HG02884 (cell line): ENCODE data around the gene STARD13.

Experiments used
- ATAC-seq: cut with Tn5 transposase; IDR thresholded peaks from one replicate; pipeline ENCODE4 v1.9.1; 2021; ENCODE audit warnings: mild to moderate bottlenecking, moderate library complexity; ENCODE audit not compliant: unreplicated experiment

Gene STARD13

DNA sequence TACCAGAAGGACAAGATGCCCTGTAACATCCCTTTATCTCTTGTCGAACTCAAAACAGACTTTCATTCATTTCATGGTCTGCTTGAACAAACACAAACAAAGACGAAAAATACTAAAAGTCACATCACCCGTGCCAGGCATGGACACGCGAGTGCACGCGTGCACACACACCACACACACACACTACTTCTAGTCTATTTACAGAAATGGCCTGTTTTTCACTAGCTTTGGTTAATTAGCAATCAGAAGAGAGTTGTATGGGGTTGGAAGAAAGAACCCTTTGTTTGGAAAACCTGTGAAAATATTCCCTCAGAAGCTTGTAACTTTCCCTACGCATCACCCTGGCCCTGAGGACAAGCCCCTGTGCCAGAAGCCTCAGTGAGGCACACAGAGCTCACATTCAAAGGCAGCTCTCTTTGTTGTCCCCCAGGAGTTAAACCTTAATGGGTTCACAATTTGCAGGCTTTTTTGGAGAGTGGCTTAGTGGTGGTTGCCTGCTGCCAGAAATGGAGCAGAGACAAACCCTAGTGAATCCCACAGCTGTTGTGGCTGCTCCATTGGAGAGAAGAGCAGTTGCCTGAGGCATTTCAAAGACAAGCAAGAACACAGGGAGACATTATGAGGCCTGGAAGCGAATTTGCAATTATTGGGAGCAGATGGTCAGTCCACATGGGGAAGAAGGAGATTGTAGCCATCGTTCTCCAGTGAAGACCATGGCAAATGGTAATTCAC, 55.9 kb downstream of the STARD13 start:
- no peak for ATAC-seq

DNA sequence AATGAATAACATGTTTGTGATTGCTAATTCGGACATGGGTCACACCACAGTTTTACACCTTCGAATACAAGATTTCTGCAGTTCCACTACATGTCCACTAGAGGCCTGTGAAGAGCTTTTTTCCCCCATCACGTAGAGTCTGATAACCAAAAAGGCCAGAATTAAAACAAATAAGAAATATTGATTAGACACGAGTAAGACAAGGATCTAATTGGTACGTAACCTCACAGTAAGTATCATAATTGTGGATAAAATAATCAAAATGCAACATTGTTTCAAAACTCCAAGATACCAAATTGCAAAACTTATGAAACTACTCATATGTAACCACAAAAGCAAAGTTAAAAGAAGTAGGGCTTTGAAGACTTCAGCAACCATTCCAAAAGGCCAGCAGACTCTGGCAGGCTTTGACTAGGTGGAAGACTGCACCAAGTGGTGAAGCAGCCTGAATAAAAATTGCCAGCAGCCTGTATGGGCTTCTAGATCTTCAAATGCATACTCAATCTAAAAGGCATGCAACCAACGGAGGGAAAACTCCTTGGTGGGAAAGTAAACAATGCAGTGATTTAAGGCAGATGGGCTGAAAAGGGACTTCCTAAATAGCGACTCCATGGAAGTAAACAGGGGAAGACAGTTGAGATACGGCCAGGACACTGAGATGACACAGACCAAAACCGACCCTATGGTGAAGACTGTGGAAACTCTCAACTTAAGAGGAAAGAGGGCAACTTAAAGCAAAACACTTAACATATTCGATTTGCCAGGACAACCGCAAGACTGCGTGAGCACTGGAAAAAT, 56.7 kb downstream of the STARD13 start:
- no peak for ATAC-seq

DNA sequence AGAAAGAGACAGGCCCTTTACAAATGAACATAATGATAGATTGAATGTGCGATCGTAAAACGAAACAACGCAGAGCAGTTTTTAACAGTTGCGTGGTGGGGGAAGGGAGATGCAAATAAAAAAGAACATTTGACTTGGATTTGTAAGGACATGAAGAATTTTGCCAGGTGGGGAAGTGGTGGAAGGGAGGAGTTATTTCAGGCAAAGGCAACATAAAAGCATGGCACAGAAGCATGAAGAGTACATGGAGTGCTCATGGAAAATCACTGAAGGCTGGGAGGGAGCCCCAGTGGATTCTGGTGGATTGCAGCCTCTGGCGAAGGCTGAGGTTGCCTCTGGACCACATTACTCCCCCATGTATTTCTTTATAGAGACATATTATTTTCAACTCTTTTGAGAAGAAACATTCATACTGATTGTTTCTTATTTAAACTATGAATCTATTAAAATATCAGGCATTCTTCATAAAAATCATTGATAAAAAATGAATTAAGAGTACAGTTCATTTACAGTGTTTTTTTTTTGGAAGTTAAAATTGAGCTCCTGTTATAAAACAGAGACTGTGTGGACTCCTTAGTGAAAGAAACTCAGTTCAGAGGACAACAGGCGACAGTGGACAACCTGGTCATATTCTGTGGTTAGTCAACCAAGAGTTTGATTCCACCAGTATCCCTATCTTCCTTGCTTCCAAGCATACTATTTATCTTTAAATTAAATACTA, 57.5 kb downstream of the STARD13 start:
- ATAC-seq, result no peak

DNA sequence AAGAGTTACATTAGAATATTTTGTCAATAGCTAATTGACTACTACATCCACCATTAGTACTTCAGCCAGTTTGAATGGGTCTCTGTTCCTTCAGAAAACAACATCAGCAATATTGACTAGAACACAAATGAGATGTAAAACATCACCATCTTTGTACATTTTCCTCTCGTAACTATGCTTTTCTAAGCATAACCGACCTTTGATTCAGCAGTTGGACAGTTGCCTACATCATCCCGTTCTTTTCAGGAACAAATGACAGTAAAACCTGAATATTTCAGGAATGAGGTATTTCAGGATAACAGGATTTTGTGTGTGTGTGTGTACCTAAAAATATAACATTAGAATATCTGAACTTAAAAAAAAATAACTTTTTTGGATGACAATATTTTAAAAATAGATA, 60.9 kb downstream of the STARD13 start:
- ATAC-seq, result no peak

DNA sequence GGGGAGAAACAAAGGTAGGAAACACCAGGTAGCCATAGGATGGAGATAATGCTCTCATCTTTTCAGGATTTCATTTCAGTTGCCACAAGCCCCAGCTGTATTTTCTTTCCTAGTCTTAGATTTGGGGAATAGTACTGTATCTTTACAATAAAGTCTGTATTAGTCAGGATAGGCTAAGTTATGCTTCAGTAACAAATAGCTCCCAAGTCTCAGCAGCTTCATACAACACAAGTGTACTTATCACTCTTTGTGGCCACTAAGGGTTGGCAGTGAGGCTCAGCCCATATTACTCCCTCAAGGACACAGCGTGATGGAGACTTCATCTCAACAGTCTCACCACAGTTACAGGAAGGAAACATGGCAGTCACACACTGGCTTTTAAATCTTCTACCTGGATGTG, 61.4 kb downstream of the STARD13 start:
- no peak for ATAC-seq

DNA sequence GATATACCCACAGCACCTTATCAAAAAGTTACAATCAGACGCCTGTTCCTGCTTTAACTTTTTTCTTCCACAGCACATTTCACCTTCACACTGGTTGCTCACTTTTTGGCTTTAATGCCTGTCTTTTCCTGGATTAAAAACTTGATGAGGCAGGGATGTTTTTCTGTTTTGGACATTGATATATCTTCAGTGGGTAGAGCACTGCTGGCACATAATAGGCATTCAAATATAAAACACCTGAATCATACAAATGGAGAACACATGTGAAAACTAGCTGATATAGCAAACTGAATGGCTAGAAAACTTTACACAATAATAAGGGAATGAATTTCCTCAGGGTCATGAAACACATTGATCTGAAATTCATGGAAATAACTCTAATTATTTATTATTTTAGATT, 65.6 kb downstream of the STARD13 start:
- ATAC-seq, result no peak

DNA sequence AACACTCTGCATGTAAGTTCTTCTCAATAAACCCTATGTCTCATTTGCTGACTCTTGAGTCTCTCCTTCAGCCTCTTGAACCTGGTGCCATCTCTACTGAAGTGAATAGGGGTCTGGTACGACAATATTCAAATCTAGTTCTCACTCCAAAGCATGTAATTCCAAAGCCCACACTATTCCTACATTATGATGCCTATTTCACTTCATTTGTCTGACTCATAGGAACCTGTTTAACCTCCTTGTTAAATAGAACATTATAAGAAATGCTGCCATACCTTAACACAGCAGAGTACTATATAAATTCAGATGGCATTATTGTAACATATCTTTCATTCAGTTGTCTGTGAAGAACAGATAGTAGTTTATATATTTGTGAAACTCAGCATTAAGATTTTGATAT, 67.1 kb downstream of the STARD13 start:
- ATAC-seq, result no peak

DNA sequence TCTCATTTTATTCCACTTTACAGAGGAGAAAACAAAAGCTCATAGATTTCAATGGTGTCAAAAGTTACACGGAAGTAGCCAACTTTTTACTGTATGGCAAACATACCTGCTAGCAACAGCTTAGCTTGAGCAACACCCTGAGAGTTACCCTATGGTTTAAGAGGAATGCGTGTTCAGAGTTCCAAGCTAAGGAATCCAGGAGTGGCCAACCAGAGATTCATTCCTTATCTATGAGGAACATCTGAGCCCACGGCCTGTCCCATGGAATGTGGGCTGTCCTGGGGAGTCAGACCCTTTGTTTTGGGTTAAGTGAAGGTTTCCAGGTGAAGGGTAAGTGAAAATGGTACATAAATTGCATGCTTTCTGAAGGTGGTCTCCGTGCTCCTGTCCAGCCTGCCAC, 67.5 kb downstream of the STARD13 start:
- ATAC-seq, result no peak

DNA sequence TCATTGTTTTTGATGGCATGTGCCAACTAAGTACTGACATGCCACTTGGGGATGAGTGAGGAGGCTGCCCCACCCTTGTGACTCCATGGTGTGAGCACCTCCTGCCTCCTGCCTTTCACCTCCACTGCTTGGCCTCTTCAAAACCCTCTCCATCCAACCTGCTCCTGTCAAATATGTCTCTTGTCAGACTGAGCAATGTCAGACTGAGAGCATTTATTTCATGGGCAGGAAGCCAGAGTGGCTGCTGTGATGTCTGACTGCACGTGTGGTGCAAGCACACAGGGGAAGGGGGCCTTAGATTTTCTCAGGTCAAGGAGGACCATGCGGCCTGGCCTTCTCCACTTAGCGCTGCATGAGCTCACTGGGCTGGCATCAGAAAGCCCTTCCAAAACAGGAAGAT, 68.3 kb downstream of the STARD13 start:
- ATAC-seq, result no peak

DNA sequence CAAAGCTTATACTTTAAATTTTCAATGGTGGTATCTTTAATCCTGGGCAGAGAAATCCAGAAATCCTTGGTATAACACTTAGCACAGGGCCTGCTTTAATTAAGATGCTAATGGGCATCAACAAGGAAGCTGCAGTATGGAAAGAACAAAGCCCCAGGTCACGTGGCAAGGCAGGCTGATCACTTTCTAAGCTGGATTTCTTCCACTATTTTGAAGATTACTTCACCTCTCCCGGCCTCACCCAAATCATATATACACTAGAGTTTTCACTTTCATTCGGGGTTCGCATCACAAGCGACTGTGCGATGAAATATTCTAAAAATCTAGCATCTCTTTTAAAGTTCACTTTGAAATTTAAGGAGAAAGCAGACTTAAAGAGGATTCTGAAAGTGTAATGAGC, 71.8 kb downstream of the STARD13 start:
- ATAC-seq, result no peak

DNA sequence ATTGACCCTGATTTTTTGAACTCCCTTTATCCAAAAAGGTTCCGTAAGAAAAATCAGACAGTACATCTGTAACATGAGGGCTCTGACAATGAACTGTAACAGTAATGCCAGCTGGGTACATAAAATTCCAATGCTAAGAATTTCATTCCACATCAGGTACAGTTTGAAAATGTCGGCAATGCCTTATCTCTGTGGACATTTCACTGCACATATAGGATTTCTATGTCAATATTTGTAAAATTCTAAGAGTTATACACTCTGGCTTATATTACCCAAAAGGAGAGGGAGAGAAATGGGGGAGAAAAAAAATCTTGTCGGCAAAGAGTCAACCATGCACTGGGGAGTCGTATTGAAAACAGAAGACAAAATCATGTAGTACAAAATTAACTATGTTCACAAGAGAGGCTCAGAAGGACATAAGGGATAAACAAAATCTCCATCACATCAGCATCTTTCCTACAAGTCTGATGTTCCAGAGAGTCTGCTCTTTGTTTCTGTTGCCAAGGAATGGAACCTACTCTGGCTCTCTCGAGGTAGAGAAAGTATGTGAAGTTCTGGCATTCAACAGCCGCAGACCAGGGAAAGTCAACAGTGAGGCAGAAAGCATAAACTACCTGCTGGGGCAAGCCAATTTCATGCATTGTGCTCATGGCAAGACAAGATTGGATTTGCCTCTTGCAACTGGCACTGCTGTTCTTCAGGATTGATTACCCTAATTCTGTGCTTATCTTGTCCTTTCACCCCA, 72.4 kb downstream of the STARD13 start:
- no peak for ATAC-seq

DNA sequence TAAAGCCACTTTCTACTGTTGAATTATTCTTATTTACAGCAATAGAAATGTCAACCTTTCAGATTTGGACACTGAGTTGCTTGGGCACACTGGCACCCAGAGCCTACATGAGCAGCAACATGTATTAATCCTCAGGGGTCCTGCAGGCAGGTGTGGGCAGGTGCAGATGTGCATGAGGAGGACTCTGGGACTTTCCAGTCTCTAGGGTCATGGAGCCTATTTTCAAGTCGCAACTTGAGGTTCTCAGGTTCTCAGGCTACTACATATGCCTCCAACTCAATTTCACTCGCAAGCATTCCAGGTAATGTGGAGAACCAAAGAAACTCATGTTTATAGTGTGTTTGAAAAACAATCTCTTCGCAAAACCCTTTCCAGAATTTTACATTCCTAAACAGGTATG, 73.2 kb downstream of the STARD13 start:
- ATAC-seq, result no peak

DNA sequence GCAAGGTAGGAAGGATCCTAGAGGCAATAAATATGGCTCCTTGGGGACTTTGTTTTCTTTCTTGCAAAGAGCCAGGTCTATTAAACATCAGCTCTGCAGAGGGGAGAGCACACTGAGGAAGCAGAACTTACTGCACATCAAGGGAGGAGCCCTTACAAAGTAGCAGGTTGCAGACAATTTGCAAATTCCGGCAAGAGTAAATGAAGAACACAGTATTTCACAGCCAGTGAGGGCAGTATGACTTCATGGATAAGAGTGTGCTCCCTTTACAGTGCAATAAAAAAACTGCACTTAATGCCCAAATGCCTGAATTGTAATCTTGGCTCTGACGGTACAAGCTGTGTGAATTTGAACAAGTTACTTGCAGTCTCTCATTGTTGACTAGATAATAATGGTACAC, 75.5 kb downstream of the STARD13 start:
- ATAC-seq, result no peak

DNA sequence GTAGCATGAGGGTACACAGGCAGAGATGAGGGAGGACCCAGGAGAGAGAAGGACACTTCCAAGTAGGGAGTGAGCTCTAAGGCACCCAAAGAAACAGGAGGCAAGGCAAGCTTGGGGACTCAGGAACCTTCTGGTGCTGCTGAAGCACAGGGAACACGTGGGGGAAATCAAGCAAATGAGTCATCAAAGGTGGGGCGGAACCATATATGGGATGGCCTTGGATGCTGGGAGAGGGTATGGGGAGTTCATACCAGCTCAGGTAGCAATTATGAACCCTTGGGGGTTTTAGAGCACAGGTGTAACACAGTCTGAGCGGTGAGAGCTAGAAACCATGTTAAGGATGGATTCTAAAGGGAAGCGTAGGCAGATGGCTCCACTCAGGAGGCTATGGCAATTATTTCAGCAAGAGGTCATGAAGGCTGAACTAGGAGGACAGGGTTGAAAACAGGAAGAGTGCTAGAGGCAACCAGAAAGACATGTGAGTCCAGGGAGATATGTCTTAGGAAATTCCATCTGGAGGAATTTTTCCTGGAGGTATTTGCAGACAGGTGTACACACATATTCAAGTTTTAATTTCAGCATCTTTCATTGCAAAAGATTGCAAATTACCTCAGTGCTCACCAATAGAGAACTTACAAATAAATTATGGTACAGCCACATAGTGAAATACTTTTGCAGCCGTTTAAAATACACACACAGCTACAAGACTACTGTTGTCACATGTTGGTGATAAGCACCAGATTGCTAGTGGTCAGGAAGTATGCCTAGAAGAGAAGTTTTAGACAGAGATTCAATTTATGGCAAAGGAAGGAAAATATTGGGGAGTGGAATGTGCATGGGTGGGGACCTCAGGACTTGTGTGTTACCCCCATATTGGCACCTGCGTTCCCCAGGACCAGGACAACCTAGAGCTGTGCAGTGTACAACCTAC, 77.0 kb downstream of the STARD13 start:
- no peak for ATAC-seq

DNA sequence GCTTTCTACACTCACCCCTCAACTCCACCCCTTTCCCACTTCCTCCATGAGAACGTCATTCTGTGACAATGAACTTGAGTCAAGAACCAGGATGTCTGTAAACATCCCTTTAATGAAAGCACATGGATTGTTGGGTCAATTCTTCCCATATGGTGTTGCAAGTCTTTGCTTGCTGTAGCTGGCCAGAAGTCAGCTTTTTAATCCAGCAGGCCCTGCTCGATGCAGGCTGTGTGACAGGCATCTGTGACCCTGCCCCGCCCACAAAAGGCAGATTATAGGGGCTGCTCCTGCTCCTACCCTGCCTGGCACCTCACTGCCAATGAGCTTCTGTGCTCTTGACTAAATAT, 78.0 kb downstream of the STARD13 start:
- ATAC-seq, result no peak

DNA sequence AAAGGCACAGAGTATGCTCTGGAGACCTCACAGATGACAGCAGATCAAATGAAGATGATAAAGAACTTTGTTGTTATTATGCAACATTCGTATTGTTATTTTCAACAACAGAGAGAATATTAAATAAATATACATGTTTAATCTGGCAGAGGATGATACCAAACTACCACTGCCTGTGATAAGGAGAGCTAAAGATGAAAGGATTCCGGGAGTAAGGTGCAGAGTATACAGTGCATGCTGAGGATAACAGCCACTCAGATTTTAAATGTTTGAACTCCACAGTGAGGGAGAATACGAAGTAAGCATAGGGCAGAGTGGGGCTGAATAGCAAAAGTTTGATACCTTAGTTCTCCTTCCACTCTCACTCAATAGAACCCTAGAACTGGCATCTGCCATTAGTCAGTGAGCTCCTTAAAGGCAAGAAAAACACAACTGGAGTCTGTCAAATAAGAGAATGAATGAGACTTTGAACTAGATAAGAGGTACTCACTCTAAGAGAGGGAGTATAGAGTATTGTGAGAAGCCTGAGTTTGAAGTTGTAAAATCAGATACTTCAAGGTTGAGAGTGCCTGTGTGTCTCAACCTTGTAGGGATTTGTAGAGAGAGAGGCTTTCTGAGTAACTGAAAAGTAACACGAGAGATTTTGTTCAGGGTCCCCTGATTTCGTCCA, 78.5 kb downstream of the STARD13 start:
- ATAC-seq, result no peak

DNA sequence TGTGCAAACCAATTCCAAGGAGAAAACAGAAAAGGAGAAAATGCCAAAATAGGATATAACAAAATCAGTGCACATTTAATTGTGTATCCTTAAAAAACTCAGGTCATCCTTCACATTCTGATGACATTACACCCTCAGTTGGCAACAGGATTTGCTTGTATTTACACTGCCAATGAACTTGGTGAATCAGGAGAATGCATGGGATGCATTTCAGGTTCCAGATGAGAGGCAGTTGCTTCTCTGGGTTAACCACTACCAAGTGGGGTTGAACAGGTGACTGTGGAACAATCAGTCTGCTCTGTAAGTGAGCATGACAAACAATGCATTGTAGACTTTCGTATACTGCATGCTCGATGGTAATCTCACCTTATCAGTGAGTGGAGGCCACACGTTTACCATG, 79.1 kb downstream of the STARD13 start:
- no peak for ATAC-seq

DNA sequence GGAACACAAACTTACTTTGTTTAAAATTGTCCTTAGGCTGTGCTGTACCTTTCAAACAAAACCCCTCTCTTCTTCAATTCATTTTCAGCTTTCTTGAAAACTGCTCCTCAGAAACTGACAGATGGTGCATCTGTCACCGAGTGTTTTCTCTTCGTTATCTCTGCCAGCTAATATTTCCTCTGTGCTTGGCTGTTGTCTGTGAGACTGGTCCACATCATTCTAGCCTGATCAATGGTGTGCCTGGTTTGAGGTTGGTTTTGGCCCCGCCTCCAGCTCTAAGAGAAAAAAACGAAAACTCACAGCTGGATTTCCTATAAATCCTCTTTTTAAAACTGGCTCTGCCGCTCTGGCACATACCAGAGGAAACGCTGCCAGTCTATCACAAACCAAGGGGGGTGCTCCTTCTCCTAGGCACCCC, 79.7 kb downstream of the STARD13 start:
- peak; percentile 52 for ATAC-seq

DNA sequence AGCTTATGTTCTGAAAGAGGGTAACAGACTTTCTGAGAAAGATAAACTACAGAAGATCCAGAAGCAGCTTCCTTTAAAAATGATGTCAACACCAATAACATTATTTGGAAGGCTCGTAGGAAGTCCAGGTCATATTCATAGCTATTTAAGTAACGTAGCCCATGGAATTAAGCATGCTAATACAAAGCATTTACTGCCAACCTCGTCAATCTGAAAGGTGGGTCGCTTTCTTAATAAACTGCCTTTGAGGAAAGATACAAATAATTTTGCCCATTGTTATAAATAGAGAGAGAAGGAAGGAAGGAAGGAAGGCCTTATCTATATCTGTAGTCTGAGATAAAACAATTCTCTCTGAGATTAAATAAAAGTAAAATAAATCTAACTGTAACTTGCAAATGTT, 80.3 kb downstream of the STARD13 start:
- ATAC-seq, result no peak
